ENCODE measurements around the gene DRAXIN. TPM values are rescaled to one million over a fixed set of nuclear protein-coding genes. Genes with fewer than 3 reads are reported as not detected.
A peak's percentile ranks its signal among the peaks of the same experiment; 100 is the strongest.

DRAXIN gene
- total RNA-seq, 4 donors from 2014 or later, result 0.08 to 0.10 (median 0.08) TPM; not detected in 1

- TF ChIP-seq EP300 (IDR thresholded peaks at IDR 0.05) (no peak), CTCF (IDR thresholded peaks at IDR 0.05) (no peak), POLR2AphosphoS5 (IDR thresholded peaks at IDR 0.05) (no peak), POLR2A (IDR thresholded peaks at IDR 0.05) (no peak)
- H3K27me3 ChIP-seq, result peaks cover 10% of the 10 kb centered on the region
- no peak overlapping the region for H3K27ac ChIP-seq
- WGBS, result 54% methylated on average over 5 of the region's 9 CpGs
- no peaks in the 10 kb centered on the region for H3K9me3 ChIP-seq
- no peak overlapping the region for H3K4me3 ChIP-seq
- DNase-seq (ENCODE audit: low spot score in 2 of 2), result no peak
- H3K4me1 ChIP-seq, result peaks cover 23% of the 10 kb centered on the region
- H3K36me3 ChIP-seq, result no peaks in the 10 kb centered on the region
Measured at GRCh38 chr1:11649237-11649623, 42.3 kb upstream of the DRAXIN start.

GRCh38 chr1:11649624-11650330 lies 41.7 kb upstream of the DRAXIN start:
- Histone ChIP-seq H3K4me1 (peaks cover 26% of the 10 kb centered on the region), H3K9me3 (no peaks in the 10 kb centered on the region), H3K27me3 (peaks cover 10% of the 10 kb centered on the region), H3K36me3 (no peaks in the 10 kb centered on the region), H3K4me3 (no peak overlapping the region), H3K27ac (no peak overlapping the region)
- TF ChIP-seq EP300 (IDR thresholded peaks at IDR 0.05) (no peak), POLR2A (IDR thresholded peaks at IDR 0.05) (no peak), POLR2AphosphoS5 (IDR thresholded peaks at IDR 0.05) (no peak), CTCF (IDR thresholded peaks at IDR 0.05) (no peak)
- WGBS, result 51% methylated on average over 19 of the region's 21 CpGs
- no peak for DNase-seq (ENCODE audit: low spot score in 2 of 2)

- Histone ChIP-seq H3K27ac (no peak overlapping the region), H3K27me3 (peaks cover 10% of the 10 kb centered on the region), H3K36me3 (no peaks in the 10 kb centered on the region), H3K4me1 (peaks cover 33% of the 10 kb centered on the region), H3K9me3 (no peaks in the 10 kb centered on the region), H3K4me3 (peak overlapping the region; percentile 17)
- DNase-seq (ENCODE audit: low spot score in 2 of 2), result peak; percentile 81 to 87
- no peak for TF ChIP-seq EP300 (IDR thresholded peaks at IDR 0.05)
- no peak for TF ChIP-seq POLR2A (IDR thresholded peaks at IDR 0.05)
- TF ChIP-seq POLR2AphosphoS5 (IDR thresholded peaks at IDR 0.05), result no peak
- TF ChIP-seq CTCF (IDR thresholded peaks at IDR 0.05), result peak; percentile 27 to 62
- WGBS, result 52% methylated on average over 29 of the region's 47 CpGs
Measured at GRCh38 chr1:11650331-11650991, 41.0 kb upstream of the DRAXIN start.

- 84% methylated on average over 4 of the region's 4 CpGs for WGBS
- no peak for DNase-seq (ENCODE audit: low spot score in 2 of 2)
- Histone ChIP-seq H3K36me3 (no peaks in the 10 kb centered on the region), H3K27ac (no peak overlapping the region), H3K27me3 (peaks cover 10% of the 10 kb centered on the region), H3K4me3 (peak overlapping the region; percentile 17), H3K9me3 (no peaks in the 10 kb centered on the region), H3K4me1 (peaks cover 39% of the 10 kb centered on the region)
- TF ChIP-seq EP300 (IDR thresholded peaks at IDR 0.05) (no peak), POLR2AphosphoS5 (IDR thresholded peaks at IDR 0.05) (no peak), POLR2A (IDR thresholded peaks at IDR 0.05) (no peak), CTCF (IDR thresholded peaks at IDR 0.05) (no peak)
Measured at GRCh38 chr1:11651017-11651416, 40.5 kb upstream of the DRAXIN start.

- Histone ChIP-seq H3K36me3 (no peaks in the 10 kb centered on the region), H3K4me3 (no peak overlapping the region), H3K27me3 (peaks cover 10% of the 10 kb centered on the region), H3K27ac (no peak overlapping the region), H3K9me3 (no peaks in the 10 kb centered on the region), H3K4me1 (peaks cover 39% of the 10 kb centered on the region)
- DNase-seq (ENCODE audit: low spot score in 2 of 2), result no peak
- 85% methylated on average over 11 of the region's 11 CpGs for WGBS
- TF ChIP-seq CTCF (IDR thresholded peaks at IDR 0.05), result no peak
- TF ChIP-seq POLR2AphosphoS5 (IDR thresholded peaks at IDR 0.05), result no peak
- TF ChIP-seq EP300 (IDR thresholded peaks at IDR 0.05), result no peak
- no peak for TF ChIP-seq POLR2A (IDR thresholded peaks at IDR 0.05)
Measured at GRCh38 chr1:11652203-11652780, 39.2 kb upstream of the DRAXIN start.

Data from suprapubic skin (tissue), 4 donors.